ENCODE data around the gene PCBD2. TPM values are rescaled to one million over a fixed set of nuclear protein-coding genes. Genes with fewer than 3 reads are reported as not detected.

The PCBD2 gene
- total and polyA plus RNA-seq, 4 donors = 5.9 to 12.8 (median 10.3) TPM

DNA sequence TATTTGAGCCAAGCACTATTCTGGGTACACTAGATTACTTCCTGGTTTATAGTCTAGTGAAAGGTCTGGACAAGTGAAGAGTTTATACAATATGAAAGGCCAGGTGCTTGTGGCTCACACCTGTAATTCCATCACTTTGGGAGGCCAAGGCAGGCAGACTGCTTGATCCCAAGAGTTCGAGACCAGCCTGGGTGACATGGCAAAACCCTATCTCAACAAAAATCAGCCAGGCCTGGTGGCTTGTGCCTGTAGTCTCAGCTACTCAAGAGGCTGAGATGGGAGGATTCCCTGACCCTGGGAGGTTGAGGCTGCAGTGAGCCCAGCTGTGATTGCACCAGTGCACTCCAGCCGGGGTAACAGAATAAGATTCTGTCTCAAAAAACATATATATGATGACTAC is 40.2 kb upstream of the PCBD2 start:
- Histone ChIP-seq H3K27ac (ENCODE audit: low read depth in 1 of 2, low read length in 2 of 2) (no peak overlapping the region), H3K9ac (ENCODE audit: low read depth in 1 of 2, low read length in 2 of 2) (no peak overlapping the region), H3K4me3 (ENCODE audit: low read depth in 1 of 3, low read length in 3 of 3) (no peak overlapping the region), H3K4me1 (ENCODE audit: control insufficient read depth in 4 of 4, insufficient read depth in 4 of 4, low read length in 3 of 4) (no peaks in the 10 kb centered on the region), H3K9me3 (ENCODE audit: control insufficient read depth in 4 of 4, low read length in 3 of 4) (no peaks in the 10 kb centered on the region), H3K27me3 (ENCODE audit: control insufficient read depth in 4 of 4, insufficient read depth in 4 of 4, low read length in 3 of 4) (no peaks in the 10 kb centered on the region), H3K36me3 (ENCODE audit: control insufficient read depth in 4 of 4, insufficient read depth in 3 of 4, low read depth in 1 of 4, low read length in 3 of 4) (peaks cover 0 to 5% (median under 1%) of the 10 kb centered on the region in 4 donors)
- TF ChIP-seq, protein P1, sequence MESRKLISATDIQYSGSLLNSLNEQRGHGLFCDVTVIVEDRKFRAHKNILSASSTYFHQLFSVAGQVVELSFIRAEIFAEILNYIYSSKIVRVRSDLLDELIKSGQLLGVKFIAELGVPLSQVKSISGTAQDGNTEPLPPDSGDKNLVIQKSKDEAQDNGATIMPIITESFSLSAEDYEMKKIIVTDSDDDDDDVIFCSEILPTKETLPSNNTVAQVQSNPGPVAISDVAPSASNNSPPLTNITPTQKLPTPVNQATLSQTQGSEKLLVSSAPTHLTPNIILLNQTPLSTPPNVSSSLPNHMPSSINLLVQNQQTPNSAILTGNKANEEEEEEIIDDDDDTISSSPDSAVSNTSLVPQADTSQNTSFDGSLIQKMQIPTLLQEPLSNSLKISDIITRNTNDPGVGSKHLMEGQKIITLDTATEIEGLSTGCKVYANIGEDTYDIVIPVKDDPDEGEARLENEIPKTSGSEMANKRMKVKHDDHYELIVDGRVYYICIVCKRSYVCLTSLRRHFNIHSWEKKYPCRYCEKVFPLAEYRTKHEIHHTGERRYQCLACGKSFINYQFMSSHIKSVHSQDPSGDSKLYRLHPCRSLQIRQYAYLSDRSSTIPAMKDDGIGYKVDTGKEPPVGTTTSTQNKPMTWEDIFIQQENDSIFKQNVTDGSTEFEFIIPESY (IDR thresholded peaks at IDR 0.05) = no peak
- TF ChIP-seq GABPA (IDR thresholded peaks at IDR 0.05 in 1 of 2, conservative IDR thresholded peaks at IDR 0.05 in 1 of 2) (no peak), FOXA2 (IDR thresholded peaks at IDR 0.05) (no peak), EGR1 (IDR thresholded peaks at IDR 0.05; ENCODE audit: low read depth in 2 of 2) (no peak), YY1 (IDR thresholded peaks at IDR 0.05) (no peak), TAF1 (conservative IDR thresholded peaks at IDR 0.05) (no peak), JUND (IDR thresholded peaks at IDR 0.05) (no peak), CTCF (IDR thresholded peaks at IDR 0.05; ENCODE audit: low read depth, low read length, missing input control) (no peak), RXRA (IDR thresholded peaks at IDR 0.05) (no peak), HNF4G (IDR thresholded peaks at IDR 0.05) (no peak), RAD21 (IDR thresholded peaks at IDR 0.05) (no peak), REST (IDR thresholded peaks at IDR 0.05) (no peak), HNF4A (conservative IDR thresholded peaks at IDR 0.05) (no peak), NR2F2 (IDR thresholded peaks at IDR 0.05) (no peak), FOXA1 (IDR thresholded peaks at IDR 0.05) (no peak), SP1 (IDR thresholded peaks at IDR 0.05) (no peak)
- TF ChIP-seq, protein P2, sequence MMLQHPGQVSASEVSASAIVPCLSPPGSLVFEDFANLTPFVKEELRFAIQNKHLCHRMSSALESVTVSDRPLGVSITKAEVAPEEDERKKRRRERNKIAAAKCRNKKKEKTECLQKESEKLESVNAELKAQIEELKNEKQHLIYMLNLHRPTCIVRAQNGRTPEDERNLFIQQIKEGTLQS (IDR thresholded peaks at IDR 0.05) = no peak
- TF ChIP-seq, protein P3, sequence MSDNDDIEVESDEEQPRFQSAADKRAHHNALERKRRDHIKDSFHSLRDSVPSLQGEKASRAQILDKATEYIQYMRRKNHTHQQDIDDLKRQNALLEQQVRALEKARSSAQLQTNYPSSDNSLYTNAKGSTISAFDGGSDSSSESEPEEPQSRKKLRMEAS (IDR thresholded peaks at IDR 0.05) = no peak
- WGBS = 92% methylated on average over 2 of the region's 2 CpGs
- no peak for DNase-seq (ENCODE audit: low spot score)

Measured in liver (tissue), 9 donors.